CD14-positive monocyte (primary cell): ENCODE measurements around the gene ESD. TPM values are rescaled to one million over a fixed set of nuclear protein-coding genes. Genes with fewer than 3 reads are reported as not detected.

ENCODE experiments used
- DNase-seq, 3 donors: peaks; one replicate each; pipeline ENCODE4 v3.0.0-alpha.2; 2011 to 2022
- H2AFZ ChIP-seq: 2 replicates; pipeline ENCODE4 v1.6.0; 2012; ENCODE audit warnings: mild to moderate bottlenecking, low read depth, low read length, inconsistent platforms; ENCODE audit not compliant: insufficient read depth, poor library complexity, severe bottlenecking
- H3K27ac ChIP-seq, 2 donors: 1 replicate in 1 of 2; 2 replicates in 1 of 2; pipeline ENCODE4 v1.5.1; 2012 to 2013; ENCODE audit warnings: low read length in 2 of 2, control low read depth in 1 of 2, inconsistent platforms in 1 of 2, low read depth in 1 of 2, mild to moderate bottlenecking in 1 of 2
- H3K27me3 ChIP-seq, 2 donors: one replicate each; pipeline versions ENCODE4 v1.6.0 to v1.6.1; 2011 to 2013; ENCODE audit warnings: low read length in 2 of 2; ENCODE audit not compliant: control insufficient read depth in 2 of 2, insufficient read depth in 2 of 2
- H3K36me3 ChIP-seq, 2 donors: replicated peaks in 1 of 2; 1 replicate in 1 of 2; 2 replicates in 1 of 2; pipeline versions ENCODE4 v1.5.1 to v1.6.1; 2012 to 2013; ENCODE audit warnings: low read length in 2 of 2, control low read depth in 1 of 2, inconsistent platforms in 1 of 2, mild to moderate bottlenecking in 1 of 2; ENCODE audit not compliant: insufficient read depth in 2 of 2, control insufficient read depth in 1 of 2
- H3K4me1 ChIP-seq, 2 donors: 1 replicate in 1 of 2; 2 replicates in 1 of 2; pipeline versions ENCODE4 v1.5.1 to v1.6.1; 2012 to 2013; ENCODE audit warnings: low read length in 2 of 2, control low read depth in 1 of 2, inconsistent platforms in 1 of 2, mild to moderate bottlenecking in 1 of 2, moderate library complexity in 1 of 2; ENCODE audit not compliant: insufficient read depth in 2 of 2, control insufficient read depth in 1 of 2
- H3K4me2 ChIP-seq: replicated peaks from 2 replicates; pipeline ENCODE3; 2012; ENCODE audit warnings: low read length, moderate library complexity, mild to moderate bottlenecking; ENCODE audit not compliant: poor library complexity, severe bottlenecking; ENCODE audit errors: extremely low read depth
- H3K4me3 ChIP-seq, 3 experiments: fragments of 200-600 bp in 1 of 3; sonication (generic) in 1 of 3; replicated peaks in 1 of 3; 1 replicate in 2 of 3; 2 replicates in 1 of 3; pipeline ENCODE4 v1.5.1; 2011 to 2013; ENCODE audit warnings: low read length in 3 of 3, mild to moderate bottlenecking in 3 of 3, control low read depth in 2 of 3, low read depth in 2 of 3, inconsistent platforms in 1 of 3, moderate library complexity in 1 of 3
- H3K79me2 ChIP-seq: 2 replicates; pipeline ENCODE4 v1.6.0; 2012; ENCODE audit warnings: mild to moderate bottlenecking, control low read depth, inconsistent platforms, low read length, moderate library complexity; ENCODE audit not compliant: insufficient read depth
- H3K9ac ChIP-seq: 2 replicates; pipeline ENCODE4 v1.6.0; 2017; ENCODE audit warnings: low read length, mild to moderate bottlenecking; ENCODE audit not compliant: insufficient read depth, poor library complexity, severe bottlenecking
- H3K9me3 ChIP-seq, 2 donors: replicated peaks in 1 of 2; 1 replicate in 1 of 2; 2 replicates in 1 of 2; pipeline versions ENCODE4 v1.5.1 to v1.6.1; 2012 to 2013; ENCODE audit warnings: low read length in 2 of 2, control low read depth in 1 of 2; ENCODE audit not compliant: control insufficient read depth in 1 of 2, insufficient read depth in 1 of 2
- H4K20me1 ChIP-seq: 2 replicates; pipeline ENCODE4 v1.6.0; 2012; ENCODE audit warnings: mild to moderate bottlenecking, low read length, control low read depth, moderate library complexity; ENCODE audit not compliant: insufficient read depth
- H3K27ac Mint-ChIP-seq, 7 donors: one replicate each; pipeline ENCODE4 v1.8.0; 2020; ENCODE audit warnings: mild to moderate bottlenecking in 7 of 7, mixed read lengths in 7 of 7, moderate library complexity in 6 of 7, inconsistent platforms in 2 of 7
- H3K27me3 Mint-ChIP-seq, 3 donors: one replicate each; pipeline ENCODE4 v1.8.0; 2021 to 2022; ENCODE audit warnings: low read depth in 3 of 3, mild to moderate bottlenecking in 3 of 3, mixed read lengths in 3 of 3, moderate library complexity in 3 of 3, inconsistent platforms in 1 of 3
- H3K36me3 Mint-ChIP-seq, 2 donors: one replicate each; pipeline ENCODE4 v1.8.0; 2020; ENCODE audit warnings: mixed read lengths in 2 of 2, inconsistent platforms in 1 of 2, mild to moderate bottlenecking in 1 of 2
- H3K4me1 Mint-ChIP-seq: one replicate; pipeline ENCODE4 v1.8.0; 2020; ENCODE audit warnings: mild to moderate bottlenecking, mixed read lengths
- H3K4me3 Mint-ChIP-seq, 2 donors: one replicate each; pipeline ENCODE4 v1.8.0; 2020; ENCODE audit warnings: mild to moderate bottlenecking in 2 of 2, mixed read lengths in 2 of 2, moderate library complexity in 1 of 2
- H3K9me3 Mint-ChIP-seq, 7 donors: one replicate each; pipeline ENCODE4 v1.8.0; 2020 to 2022; ENCODE audit warnings: mixed read lengths in 7 of 7, mild to moderate bottlenecking in 6 of 7, moderate library complexity in 6 of 7, inconsistent platforms in 2 of 7
- CTCF ChIP-seq: fragments of 200-600 bp; IDR thresholded peaks from one replicate; pipeline ENCODE4 v1.8.0; 2022; ENCODE audit warnings: antibody characterized with exemption, mild to moderate bottlenecking
- WGBS: methylation state at CpG from one replicate; pipeline ENCODE4 v1.1.5; 2013; ENCODE audit warnings: missing lambda C conversion rate; ENCODE audit not compliant: insufficient coverage; 5-methylcytosine and 5-hydroxymethylcytosine counted together
- intact Hi-C, 2 donors: fragments of 100-400 bp; cut with micrococcal nuclease; formaldehyde crosslinking; loops; one replicate each; pipeline versions ENCODE4 v1.15.0 to v1.15.1; 2023
- polyA plus RNA-seq, 3 donors: library from polyadenylated mRNA; depleted of rRNA in 1 of 3; unstranded in 2 of 3; stranded (reverse) in 1 of 3; fragments of 300-500 nt in 2 of 3; fragments of >200 nt in 1 of 3; fragmentation: Illumina TruSeq in 2 of 3; gene quantifications; 1 replicate in 2 of 3; 2 replicates in 1 of 3; pipeline ENCODE4 v1.2.3, GENCODE V29; 2012 to 2021

ESD gene
- polyA plus RNA-seq, 3 donors, result 46.8 to 147 (median 139) TPM

- H3K9me3 ChIP-seq, result no peaks in the 10 kb centered on the region
- H3K79me2 ChIP-seq, result peaks cover 41% of the 10 kb centered on the region
- peaks cover 0 to 2% (median 1%) of the 10 kb centered on the region in 3 donors for H3K27me3 Mint-ChIP-seq
- 50% methylated on average over 6 of the region's 9 CpGs for WGBS
- H3K36me3 Mint-ChIP-seq, result peaks cover 4 to 5% of the 10 kb centered on the region in 2 donors
- H4K20me1 ChIP-seq, result no peaks in the 10 kb centered on the region
- no peak for DNase-seq
- peaks cover 0 to 3% of the 10 kb centered on the region in 2 donors for H3K36me3 ChIP-seq
- H3K9ac ChIP-seq, result peak overlapping the region; percentile 93
- no peaks in the 10 kb centered on the region for H3K9me3 Mint-ChIP-seq
- intact Hi-C loops, result no loop called here
- peak overlapping the region; percentile 86 to 94 for H3K27ac ChIP-seq
- H3K27me3 ChIP-seq, result no peaks in the 10 kb centered on the region
- peak overlapping the region; percentile 56 to 91 (median 82) for H3K4me3 ChIP-seq
- peak overlapping the region; percentile 77 for H3K4me2 ChIP-seq
- peak overlapping the region; percentile 90 to 99 (median 98) for H3K27ac Mint-ChIP-seq
- no peak for TF ChIP-seq CTCF
- peaks cover 42% of the 10 kb centered on the region for H3K4me1 Mint-ChIP-seq
- H3K4me3 Mint-ChIP-seq, result peak overlapping the region; percentile 99 to 100
- H3K4me1 ChIP-seq, result peaks cover 15 to 20% of the 10 kb centered on the region in 2 donors
- H2AFZ ChIP-seq, result peak overlapping the region; percentile 92
Observed at GRCh38 chr13:46797501-46798237, 708 bp upstream of the ESD start.

GRCh38 chr13:46796129-46796514 lies 839 bp downstream of the ESD start:
- Histone ChIP-seq H3K79me2 (peaks cover 50% of the 10 kb centered on the region), H3K4me1 (peaks cover 15 to 20% of the 10 kb centered on the region in 2 donors), H3K9me3 (no peaks in the 10 kb centered on the region), H3K9ac (peak overlapping the region; percentile 93), H4K20me1 (no peaks in the 10 kb centered on the region), H3K4me2 (peak overlapping the region; percentile 77), H3K27ac (peak overlapping the region; percentile 86 to 94), H3K4me3 (peak overlapping the region; percentile 56 to 91 (median 82)), H3K36me3 (peaks cover 11 to 14% of the 10 kb centered on the region in 2 donors), H2AFZ (peak overlapping the region; percentile 92), H3K27me3 (no peaks in the 10 kb centered on the region)
- Mint-ChIP-seq H3K9me3 (no peaks in the 10 kb centered on the region), H3K4me1 (peaks cover 40% of the 10 kb centered on the region), H3K27me3 (peaks cover 0 to 2% (median 1%) of the 10 kb centered on the region in 3 donors), H3K4me3 (peak overlapping the region; percentile 99 to 100), H3K27ac (peak overlapping the region; percentile 95 to 99 (median 98)), H3K36me3 (peaks cover 4 to 5% of the 10 kb centered on the region in 2 donors)
- intact Hi-C loops, result no loop called here
- WGBS, result 75% methylated on average over 2 of the region's 5 CpGs
- no peak for TF ChIP-seq CTCF
- no peak for DNase-seq
